ENCODE results near the gene CLCN2.

- no peak for TF ChIP-seq CTCF (IDR thresholded peaks at IDR 0.05)
- no peak for TF ChIP-seq POLR2AphosphoS5 (IDR thresholded peaks at IDR 0.05; ENCODE audit: insufficient read depth in 1 of 2, low read depth in 1 of 2)
- TF ChIP-seq POLR2A (IDR thresholded peaks at IDR 0.05) = no peak
These were observed 23.4 kb downstream of the CLCN2 start for GRCh38 chr3:184337981-184338380.

Measured in vagina (tissue), 2 donors.